ENCODE data around the gene MYL12B. TPM values are rescaled to one million over a fixed set of nuclear protein-coding genes. Genes with fewer than 3 reads are reported as not detected.

MYL12B gene
- total RNA-seq, 5 donors from 2014 or later (not counting 1 experiment from before 2014, with no cell fraction given), result 159 to 241 (median 206) TPM

- Mint-ChIP-seq H3K4me3 (no peak overlapping the region), H3K36me3 (peaks cover 27% of the 10 kb centered on the region), H3K4me1 (peaks cover 11 to 14% (median 13%) of the 10 kb centered on the region in 3 donors), H3K27ac (no peak overlapping the region), H3K27me3 (peaks cover 0 to 2% of the 10 kb centered on the region in 2 donors), H3K9me3 (peaks cover 12 to 20% (median 14%) of the 10 kb centered on the region in 3 donors)
- DNase-seq, result no peak
- ChIA-PET POLR2A (no interaction called here), CTCF (no interaction called here)
- no peaks in the 10 kb centered on the region for H3K36me3 ChIP-seq (ENCODE audit: control insufficient read depth in 2 of 2, extremely low read depth in 1 of 2, insufficient read depth in 1 of 2, low read length in 1 of 2)
- no peak overlapping the region for H3K4me3 ChIP-seq (ENCODE audit: control insufficient read depth in 1 of 2, extremely low read depth in 1 of 2, low read length in 1 of 2)
- no peak overlapping the region for H3K27ac ChIP-seq (ENCODE audit: low read length)
- WGBS (ENCODE audit: insufficient coverage), result no CpG with 5 or more reads among the region's 2 CpGs
- ATAC-seq (replicated peaks in 1 of 4), result no peak
- H3K27me3 ChIP-seq (replicated peaks in 1 of 2; ENCODE audit: control insufficient read depth in 2 of 2, extremely low read depth in 1 of 2, insufficient read depth in 2 of 2, low read length in 1 of 2), result peaks cover 0 to 2% of the 10 kb centered on the region in 2 experiments
- H3K4me1 ChIP-seq (ENCODE audit: control insufficient read depth in 1 of 2, extremely low read depth in 1 of 2, insufficient read depth in 2 of 2, low read length in 2 of 2), result peaks cover 4 to 14% of the 10 kb centered on the region in 2 experiments
- peaks cover 2% of the 10 kb centered on the region for H3K9me3 ChIP-seq
Observed at GRCh38 chr18:3293196-3293951, 31.4 kb downstream of the MYL12B start.

DNA sequence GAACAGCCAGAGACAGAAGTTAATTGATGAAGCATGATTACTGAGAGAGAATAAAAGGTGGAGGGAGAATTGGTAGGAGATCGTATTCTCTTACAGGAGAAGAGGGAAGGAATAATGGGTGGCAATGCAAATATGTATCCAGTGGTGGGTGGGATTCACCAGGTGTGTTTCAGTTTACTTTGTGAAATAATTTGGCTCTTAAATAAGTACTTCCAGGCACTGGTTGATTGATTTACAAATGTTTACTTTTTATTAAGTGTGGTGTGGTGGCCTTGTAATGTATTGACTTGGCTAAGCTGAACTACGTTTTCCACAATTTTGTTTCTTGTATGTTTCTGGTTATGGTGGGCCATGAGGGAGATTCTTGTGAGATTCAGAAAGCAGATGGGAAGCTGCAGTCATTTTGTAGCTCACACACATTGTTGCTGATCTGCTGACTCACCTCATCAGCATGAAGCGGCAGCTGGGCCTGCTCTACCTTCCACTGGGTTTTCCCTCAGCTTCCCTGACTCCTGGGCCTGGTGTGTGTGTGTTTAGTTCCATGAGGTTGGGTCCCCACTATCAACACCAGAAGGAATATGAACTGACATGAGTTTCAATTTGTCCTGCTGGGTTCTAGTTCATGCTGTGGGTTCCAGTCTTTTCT lies 32.6 kb downstream of the MYL12B start:
- POLR2A ChIA-PET, result interaction anchor here in 1 of 2 donors (0.6 kb wide), 2 partner anchors 303 to 472 kb away, joined by 3 read pairs; no protein-coding TSS in a partner anchor
- peaks cover 5 to 10% of the 10 kb centered on the region in 2 donors for H3K27me3 Mint-ChIP-seq
- no peak overlapping the region for H3K4me3 Mint-ChIP-seq

DNA sequence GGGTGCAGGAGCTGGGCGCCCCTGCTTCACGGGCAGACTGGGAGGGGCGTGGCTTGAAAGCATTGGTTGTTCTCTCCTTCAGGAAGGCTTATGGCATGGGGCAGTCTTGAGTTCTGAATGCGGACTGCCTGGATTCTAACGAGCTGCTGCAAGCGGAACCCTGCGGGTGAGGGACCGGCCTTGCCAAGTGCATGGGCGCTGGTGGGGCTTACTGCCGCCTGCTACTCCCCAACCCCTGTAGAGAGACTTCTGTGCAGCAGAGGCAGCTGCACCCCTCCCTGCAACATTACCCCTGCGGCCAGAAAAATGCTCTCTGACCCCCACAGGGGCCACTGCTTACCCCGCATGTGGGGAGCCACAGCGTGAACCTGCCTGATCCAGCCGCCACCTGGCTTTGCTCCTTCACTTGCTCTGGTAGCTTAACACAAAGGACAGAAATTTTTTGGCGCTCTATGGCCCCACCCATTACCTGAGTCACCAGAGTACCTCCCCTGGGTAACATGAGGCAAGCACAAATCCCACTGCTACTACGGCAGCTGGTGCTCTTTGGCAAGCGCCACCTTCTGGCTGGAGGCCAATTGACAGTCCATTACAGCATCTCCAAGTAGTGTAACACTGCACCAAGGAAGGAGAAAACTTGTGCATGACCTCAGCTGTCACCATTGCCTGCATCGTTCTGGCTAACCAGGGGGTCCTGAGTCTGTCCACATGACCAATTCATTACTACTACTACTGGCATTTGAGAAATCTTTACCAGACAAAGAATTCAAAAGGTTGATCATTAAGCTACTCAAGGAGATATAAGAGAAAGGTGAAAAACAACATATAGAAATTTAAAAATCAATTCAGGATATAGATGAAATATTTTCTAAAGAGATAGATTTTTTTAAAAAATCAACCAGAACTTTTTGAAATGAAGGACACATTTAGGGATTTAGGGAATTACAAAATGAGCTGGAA lies 35.4 kb downstream of the MYL12B start:
- H3K27ac ChIP-seq (ENCODE audit: low read length), result no peak overlapping the region
- CTCF ChIA-PET, result interaction anchor here (0.6 to 2.3 kb wide), 43 partner anchors 8 to 370 kb away, joined by 3 to 31 read pairs (median 4); no protein-coding TSS in a partner anchor

More for the DNA sequence above, 32.6 kb downstream of the MYL12B start:
- ATAC-seq (replicated peaks in 1 of 4) (no peak), DNase-seq (no peak)
- Histone ChIP-seq H3K4me3 (ENCODE audit: control insufficient read depth in 1 of 2, extremely low read depth in 1 of 2, low read length in 1 of 2) (no peak overlapping the region), H3K9me3 (peaks cover 2% of the 10 kb centered on the region), H3K4me1 (ENCODE audit: control insufficient read depth in 1 of 2, extremely low read depth in 1 of 2, insufficient read depth in 2 of 2, low read length in 2 of 2) (peaks cover 4 to 14% of the 10 kb centered on the region in 2 experiments), H3K27me3 (replicated peaks in 1 of 2; ENCODE audit: control insufficient read depth in 2 of 2, extremely low read depth in 1 of 2, insufficient read depth in 2 of 2, low read length in 1 of 2) (peaks cover 0 to 4% of the 10 kb centered on the region in 2 experiments), H3K36me3 (ENCODE audit: control insufficient read depth in 2 of 2, extremely low read depth in 1 of 2, insufficient read depth in 1 of 2, low read length in 1 of 2) (no peaks in the 10 kb centered on the region), H3K27ac (ENCODE audit: low read length) (no peak overlapping the region)
- Mint-ChIP-seq H3K36me3 (peaks cover 27% of the 10 kb centered on the region), H3K4me1 (peaks cover 11 to 14% (median 13%) of the 10 kb centered on the region in 3 donors), H3K9me3 (peaks cover 12 to 19% (median 14%) of the 10 kb centered on the region in 3 donors), H3K27ac (no peak overlapping the region)
- WGBS (ENCODE audit: insufficient coverage), result 73% methylated on average over 2 of the region's 3 CpGs
- CTCF ChIA-PET, result interaction anchor here (0.6 to 1.1 kb wide), 3 partner anchors 12 to 343 kb away, joined by 3 to 6 read pairs (median 6); no protein-coding TSS in a partner anchor

GRCh38 chr18:3304832-3305231 lies 42.9 kb downstream of the MYL12B start:
- ChIA-PET POLR2A (no interaction called here), CTCF (no interaction called here)
- Mint-ChIP-seq H3K4me3 (no peak overlapping the region), H3K36me3 (no peaks in the 10 kb centered on the region), H3K27ac (peak overlapping the region; percentile 76 to 77), H3K27me3 (peaks cover 19 to 31% of the 10 kb centered on the region in 2 donors), H3K9me3 (no peaks in the 10 kb centered on the region), H3K4me1 (peaks cover 0 to 15% (median 13%) of the 10 kb centered on the region in 3 donors)
- DNase-seq, result no peak
- no peaks in the 10 kb centered on the region for H3K36me3 ChIP-seq (ENCODE audit: control insufficient read depth in 2 of 2, extremely low read depth in 1 of 2, insufficient read depth in 1 of 2, low read length in 1 of 2)
- no peaks in the 10 kb centered on the region for H3K4me1 ChIP-seq (ENCODE audit: control insufficient read depth in 1 of 2, extremely low read depth in 1 of 2, insufficient read depth in 2 of 2, low read length in 2 of 2)
- H3K9me3 ChIP-seq, result no peaks in the 10 kb centered on the region
- no peaks in the 10 kb centered on the region for H3K27me3 ChIP-seq (replicated peaks in 1 of 2; ENCODE audit: control insufficient read depth in 2 of 2, extremely low read depth in 1 of 2, insufficient read depth in 2 of 2, low read length in 1 of 2)
- ATAC-seq (replicated peaks in 1 of 4), result no peak
- peak overlapping the region; percentile 1 for H3K27ac ChIP-seq (ENCODE audit: low read length)
- WGBS (ENCODE audit: insufficient coverage), result no CpG with 5 or more reads among the region's 1 CpG
- no peak overlapping the region for H3K4me3 ChIP-seq (ENCODE audit: control insufficient read depth in 1 of 2, extremely low read depth in 1 of 2, low read length in 1 of 2)

More for the DNA sequence above, 35.4 kb downstream of the MYL12B start:
- peaks cover 0 to 3% (median 1%) of the 10 kb centered on the region in 3 donors for H3K9me3 Mint-ChIP-seq
- peak overlapping the region; percentile 73 to 77 for H3K4me3 ChIP-seq (ENCODE audit: control insufficient read depth in 1 of 2, extremely low read depth in 1 of 2, low read length in 1 of 2)
- peaks cover 29 to 32% of the 10 kb centered on the region in 2 donors for H3K27me3 Mint-ChIP-seq
- peak overlapping the region; percentile 93 to 94 (median 94) for H3K4me3 Mint-ChIP-seq
- H3K36me3 ChIP-seq (ENCODE audit: control insufficient read depth in 2 of 2, extremely low read depth in 1 of 2, insufficient read depth in 1 of 2, low read length in 1 of 2), result no peaks in the 10 kb centered on the region
- peaks cover 8% of the 10 kb centered on the region for H3K36me3 Mint-ChIP-seq
- POLR2A ChIA-PET, result interaction anchor here (0.5 to 1.2 kb wide), 10 partner anchors 116 to 354 kb away, joined by 3 to 11 read pairs (median 4); no protein-coding TSS in a partner anchor
- peaks cover 11 to 14% (median 13%) of the 10 kb centered on the region in 3 donors for H3K4me1 Mint-ChIP-seq
- 5% methylated on average over 15 of the region's 18 CpGs for WGBS (ENCODE audit: insufficient coverage)
- peaks cover 4 to 14% of the 10 kb centered on the region in 2 experiments for H3K4me1 ChIP-seq (ENCODE audit: control insufficient read depth in 1 of 2, extremely low read depth in 1 of 2, insufficient read depth in 2 of 2, low read length in 2 of 2)
- H3K27ac Mint-ChIP-seq, result peak overlapping the region; percentile 82 to 90
- DNase-seq (peak; percentile 84 to 95 (median 91)), ATAC-seq (replicated peaks in 1 of 4) (peak; percentile 95 to 100 (median 98))
- H3K27me3 ChIP-seq (replicated peaks in 1 of 2; ENCODE audit: control insufficient read depth in 2 of 2, extremely low read depth in 1 of 2, insufficient read depth in 2 of 2, low read length in 1 of 2), result peaks cover 0 to 4% of the 10 kb centered on the region in 2 experiments
- no peaks in the 10 kb centered on the region for H3K9me3 ChIP-seq

DNA sequence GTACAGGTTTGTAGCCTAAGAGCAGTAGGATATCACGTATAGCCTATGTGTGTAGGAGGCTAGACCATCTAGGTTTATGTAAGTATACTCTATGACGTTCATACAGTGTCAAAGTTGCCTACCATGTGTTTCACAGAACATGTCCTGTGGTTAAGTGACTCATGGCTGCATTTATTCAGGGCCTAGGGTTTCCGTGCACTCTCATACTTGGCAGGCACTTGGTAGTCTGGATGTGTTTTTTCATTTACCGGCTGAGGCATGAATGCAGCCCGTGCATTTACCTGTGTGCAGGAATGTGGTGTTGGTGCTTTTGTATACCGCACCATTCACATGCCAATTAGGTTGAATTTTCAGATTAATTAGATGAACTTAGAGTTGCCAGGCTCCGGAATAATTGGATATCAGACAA lies 43.4 kb downstream of the MYL12B start:
- H3K27me3 ChIP-seq (replicated peaks in 1 of 2; ENCODE audit: control insufficient read depth in 2 of 2, extremely low read depth in 1 of 2, insufficient read depth in 2 of 2, low read length in 1 of 2), result no peaks in the 10 kb centered on the region
- WGBS (ENCODE audit: insufficient coverage), result 43% methylated on average over 2 of the region's 7 CpGs
- peak overlapping the region; percentile 76 to 77 for H3K27ac Mint-ChIP-seq
- no peak overlapping the region for H3K4me3 ChIP-seq (ENCODE audit: control insufficient read depth in 1 of 2, extremely low read depth in 1 of 2, low read length in 1 of 2)
- H3K36me3 ChIP-seq (ENCODE audit: control insufficient read depth in 2 of 2, extremely low read depth in 1 of 2, insufficient read depth in 1 of 2, low read length in 1 of 2), result no peaks in the 10 kb centered on the region
- peak in 22 of 35 experiments; percentile 2 to 65 (median 21) for DNase-seq
- POLR2A ChIA-PET, result no interaction called here
- no peaks in the 10 kb centered on the region for H3K9me3 ChIP-seq
- peak; percentile 85 to 98 (median 91) for ATAC-seq (replicated peaks in 1 of 4)
- H3K4me1 Mint-ChIP-seq, result peaks cover 0 to 15% (median 13%) of the 10 kb centered on the region in 3 donors
- H3K9me3 Mint-ChIP-seq, result no peaks in the 10 kb centered on the region
- peak overlapping the region; percentile 30 for H3K27ac ChIP-seq (ENCODE audit: low read length)
- H3K36me3 Mint-ChIP-seq, result no peaks in the 10 kb centered on the region
- H3K27me3 Mint-ChIP-seq, result peaks cover 13 to 25% of the 10 kb centered on the region in 2 donors
- H3K4me1 ChIP-seq (ENCODE audit: control insufficient read depth in 1 of 2, extremely low read depth in 1 of 2, insufficient read depth in 2 of 2, low read length in 2 of 2), result no peaks in the 10 kb centered on the region
- CTCF ChIA-PET, result interaction anchor here in 1 of 2 donors (1.0 kb wide), 1 partner anchor 18 kb away, joined by 7 read pairs; no protein-coding TSS in a partner anchor
- no peak overlapping the region for H3K4me3 Mint-ChIP-seq

Data from T-cell (primary cell).